CD14-positive monocyte (primary cell): ENCODE data around the gene RBMS1. TPM values are rescaled to one million over a fixed set of nuclear protein-coding genes. Genes with fewer than 3 reads are reported as not detected.

Experiments
- DNase-seq, 3 donors: peaks; one replicate each; pipeline ENCODE4 v3.0.0-alpha.2; 2011 to 2022
- H2AFZ ChIP-seq: 2 replicates; pipeline ENCODE4 v1.6.0; 2012; ENCODE audit warnings: mild to moderate bottlenecking, low read depth, low read length, inconsistent platforms; ENCODE audit not compliant: insufficient read depth, poor library complexity, severe bottlenecking
- H3K27ac ChIP-seq, 2 donors: 1 replicate in 1 of 2; 2 replicates in 1 of 2; pipeline ENCODE4 v1.5.1; 2012 to 2013; ENCODE audit warnings: low read length in 2 of 2, control low read depth in 1 of 2, inconsistent platforms in 1 of 2, low read depth in 1 of 2, mild to moderate bottlenecking in 1 of 2
- H3K27me3 ChIP-seq, 2 donors: one replicate each; pipeline versions ENCODE4 v1.6.0 to v1.6.1; 2011 to 2013; ENCODE audit warnings: low read length in 2 of 2; ENCODE audit not compliant: control insufficient read depth in 2 of 2, insufficient read depth in 2 of 2
- H3K36me3 ChIP-seq, 2 donors: replicated peaks in 1 of 2; 1 replicate in 1 of 2; 2 replicates in 1 of 2; pipeline versions ENCODE4 v1.5.1 to v1.6.1; 2012 to 2013; ENCODE audit warnings: low read length in 2 of 2, control low read depth in 1 of 2, inconsistent platforms in 1 of 2, mild to moderate bottlenecking in 1 of 2; ENCODE audit not compliant: insufficient read depth in 2 of 2, control insufficient read depth in 1 of 2
- H3K4me1 ChIP-seq, 2 donors: 1 replicate in 1 of 2; 2 replicates in 1 of 2; pipeline versions ENCODE4 v1.5.1 to v1.6.1; 2012 to 2013; ENCODE audit warnings: low read length in 2 of 2, control low read depth in 1 of 2, inconsistent platforms in 1 of 2, mild to moderate bottlenecking in 1 of 2, moderate library complexity in 1 of 2; ENCODE audit not compliant: insufficient read depth in 2 of 2, control insufficient read depth in 1 of 2
- H3K4me2 ChIP-seq: replicated peaks from 2 replicates; pipeline ENCODE3; 2012; ENCODE audit warnings: low read length, moderate library complexity, mild to moderate bottlenecking; ENCODE audit not compliant: poor library complexity, severe bottlenecking; ENCODE audit errors: extremely low read depth
- H3K4me3 ChIP-seq, 3 experiments: fragments of 200-600 bp in 1 of 3; sonication (generic) in 1 of 3; replicated peaks in 1 of 3; 1 replicate in 2 of 3; 2 replicates in 1 of 3; pipeline ENCODE4 v1.5.1; 2011 to 2013; ENCODE audit warnings: low read length in 3 of 3, mild to moderate bottlenecking in 3 of 3, control low read depth in 2 of 3, low read depth in 2 of 3, inconsistent platforms in 1 of 3, moderate library complexity in 1 of 3
- H3K79me2 ChIP-seq: 2 replicates; pipeline ENCODE4 v1.6.0; 2012; ENCODE audit warnings: mild to moderate bottlenecking, control low read depth, inconsistent platforms, low read length, moderate library complexity; ENCODE audit not compliant: insufficient read depth
- H3K9ac ChIP-seq: 2 replicates; pipeline ENCODE4 v1.6.0; 2017; ENCODE audit warnings: low read length, mild to moderate bottlenecking; ENCODE audit not compliant: insufficient read depth, poor library complexity, severe bottlenecking
- H3K9me3 ChIP-seq, 2 donors: replicated peaks in 1 of 2; 1 replicate in 1 of 2; 2 replicates in 1 of 2; pipeline versions ENCODE4 v1.5.1 to v1.6.1; 2012 to 2013; ENCODE audit warnings: low read length in 2 of 2, control low read depth in 1 of 2; ENCODE audit not compliant: control insufficient read depth in 1 of 2, insufficient read depth in 1 of 2
- H4K20me1 ChIP-seq: 2 replicates; pipeline ENCODE4 v1.6.0; 2012; ENCODE audit warnings: mild to moderate bottlenecking, low read length, control low read depth, moderate library complexity; ENCODE audit not compliant: insufficient read depth
- H3K27ac Mint-ChIP-seq, 7 donors: one replicate each; pipeline ENCODE4 v1.8.0; 2020; ENCODE audit warnings: mild to moderate bottlenecking in 7 of 7, mixed read lengths in 7 of 7, moderate library complexity in 6 of 7, inconsistent platforms in 2 of 7
- H3K27me3 Mint-ChIP-seq, 3 donors: one replicate each; pipeline ENCODE4 v1.8.0; 2021 to 2022; ENCODE audit warnings: low read depth in 3 of 3, mild to moderate bottlenecking in 3 of 3, mixed read lengths in 3 of 3, moderate library complexity in 3 of 3, inconsistent platforms in 1 of 3
- H3K36me3 Mint-ChIP-seq, 2 donors: one replicate each; pipeline ENCODE4 v1.8.0; 2020; ENCODE audit warnings: mixed read lengths in 2 of 2, inconsistent platforms in 1 of 2, mild to moderate bottlenecking in 1 of 2
- H3K4me1 Mint-ChIP-seq: one replicate; pipeline ENCODE4 v1.8.0; 2020; ENCODE audit warnings: mild to moderate bottlenecking, mixed read lengths
- H3K4me3 Mint-ChIP-seq, 2 donors: one replicate each; pipeline ENCODE4 v1.8.0; 2020; ENCODE audit warnings: mild to moderate bottlenecking in 2 of 2, mixed read lengths in 2 of 2, moderate library complexity in 1 of 2
- H3K9me3 Mint-ChIP-seq, 7 donors: one replicate each; pipeline ENCODE4 v1.8.0; 2020 to 2022; ENCODE audit warnings: mixed read lengths in 7 of 7, mild to moderate bottlenecking in 6 of 7, moderate library complexity in 6 of 7, inconsistent platforms in 2 of 7
- CTCF ChIP-seq: fragments of 200-600 bp; IDR thresholded peaks from one replicate; pipeline ENCODE4 v1.8.0; 2022; ENCODE audit warnings: antibody characterized with exemption, mild to moderate bottlenecking
- WGBS: methylation state at CpG from one replicate; pipeline ENCODE4 v1.1.5; 2013; ENCODE audit warnings: missing lambda C conversion rate; ENCODE audit not compliant: insufficient coverage; 5-methylcytosine and 5-hydroxymethylcytosine counted together
- intact Hi-C, 2 donors: fragments of 100-400 bp; cut with micrococcal nuclease; formaldehyde crosslinking; loops; one replicate each; pipeline versions ENCODE4 v1.15.0 to v1.15.1; 2023
- polyA plus RNA-seq, 3 donors: library from polyadenylated mRNA; depleted of rRNA in 1 of 3; unstranded in 2 of 3; stranded (reverse) in 1 of 3; fragments of 300-500 nt in 2 of 3; fragments of >200 nt in 1 of 3; fragmentation: Illumina TruSeq in 2 of 3; gene quantifications; 1 replicate in 2 of 3; 2 replicates in 1 of 3; pipeline ENCODE4 v1.2.3, GENCODE V29; 2012 to 2021

Gene RBMS1
- polyA plus RNA-seq, 3 donors, result 88.2 to 91.2 (median 89.4) TPM

- no peak for DNase-seq
- H3K4me1 Mint-ChIP-seq, result no peaks in the 10 kb centered on the region
- Histone ChIP-seq H3K4me2 (no peak overlapping the region), H3K4me3 (no peak overlapping the region), H3K36me3 (no peaks in the 10 kb centered on the region), H3K27ac (no peak overlapping the region), H3K9ac (no peak overlapping the region), H4K20me1 (peaks cover 13% of the 10 kb centered on the region), H2AFZ (no peak overlapping the region), H3K9me3 (no peaks in the 10 kb centered on the region), H3K4me1 (no peaks in the 10 kb centered on the region), H3K79me2 (no peaks in the 10 kb centered on the region), H3K27me3 (no peaks in the 10 kb centered on the region)
- H3K36me3 Mint-ChIP-seq, result peaks cover 6 to 7% of the 10 kb centered on the region in 2 donors
- WGBS, result 100% methylated on average over 3 of the region's 7 CpGs
- H3K27ac Mint-ChIP-seq, result no peak overlapping the region
- no peak for TF ChIP-seq CTCF
- H3K27me3 Mint-ChIP-seq, result peaks cover 0 to 3% (median 0%) of the 10 kb centered on the region in 3 donors
- H3K4me3 Mint-ChIP-seq, result no peak overlapping the region
- H3K9me3 Mint-ChIP-seq, result peaks cover 0 to 1% (median 0%) of the 10 kb centered on the region in 7 donors
- intact Hi-C loops, result no loop called here
These were observed 18.5 kb downstream of the RBMS1 start for GRCh38 chr2:160474891-160475787.

GRCh38 chr2:160474319-160474645, 19.3 kb downstream of the RBMS1 start:
- H3K27ac Mint-ChIP-seq, result no peak overlapping the region
- no peaks in the 10 kb centered on the region for H3K4me1 ChIP-seq
- no peak overlapping the region for H3K4me3 ChIP-seq
- TF ChIP-seq CTCF, result no peak
- H3K4me2 ChIP-seq, result no peak overlapping the region
- H3K9me3 ChIP-seq, result no peaks in the 10 kb centered on the region
- no peaks in the 10 kb centered on the region for H3K79me2 ChIP-seq
- H3K27ac ChIP-seq, result no peak overlapping the region
- intact Hi-C loops, result no loop called here
- H3K36me3 Mint-ChIP-seq, result peaks cover 6 to 7% of the 10 kb centered on the region in 2 donors
- H3K27me3 Mint-ChIP-seq, result peaks cover 0 to 1% (median 0%) of the 10 kb centered on the region in 3 donors
- no peak overlapping the region for H2AFZ ChIP-seq
- H3K9ac ChIP-seq, result no peak overlapping the region
- H3K27me3 ChIP-seq, result no peaks in the 10 kb centered on the region
- DNase-seq, result no peak
- peaks cover 0 to 1% (median 0%) of the 10 kb centered on the region in 7 donors for H3K9me3 Mint-ChIP-seq
- H3K4me3 Mint-ChIP-seq, result no peak overlapping the region
- no peaks in the 10 kb centered on the region for H3K36me3 ChIP-seq
- no peaks in the 10 kb centered on the region for H3K4me1 Mint-ChIP-seq
- no CpG with 5 or more reads among the region's 6 CpGs for WGBS
- peaks cover 12% of the 10 kb centered on the region for H4K20me1 ChIP-seq
